GM12873 (cell line): ENCODE results near the gene GRIK4.

Experiments
- CTCF ChIP-seq: IDR thresholded peaks from 2 replicates; pipeline ENCODE4 v1.5.1; 2012; ENCODE audit warnings: low read depth, mild to moderate bottlenecking, moderate library complexity, low read length, control low read depth; ENCODE audit not compliant: insufficient read depth; ENCODE audit errors: missing control alignments

The GRIK4 gene

GRCh38 chr11:120522021-120522420 lies 10.5 kb downstream of the GRIK4 start:
- TF ChIP-seq CTCF, result no peak

GRCh38 chr11:120522736-120523135 lies 11.2 kb downstream of the GRIK4 start:
- no peak for TF ChIP-seq CTCF

DNA sequence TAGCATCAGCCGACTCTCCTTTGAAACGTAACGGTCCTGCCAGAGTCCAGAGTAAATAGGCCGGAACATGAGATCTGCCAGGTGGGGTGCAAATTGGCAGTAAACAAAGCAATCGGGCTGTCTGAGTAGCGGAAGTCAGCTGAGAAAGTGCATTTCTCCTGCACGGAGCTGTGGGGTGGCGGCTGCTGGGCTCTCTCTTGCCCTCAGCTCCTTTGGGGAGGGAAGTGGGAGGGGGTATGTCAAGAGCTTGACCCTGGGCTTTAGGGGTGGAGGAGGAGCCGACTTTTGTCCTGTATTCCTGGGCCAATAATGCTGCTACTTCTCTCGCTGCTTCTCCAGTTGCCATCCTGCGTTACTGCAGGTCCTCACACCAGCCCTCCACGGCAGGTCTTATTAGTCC lies 11.6 kb downstream of the GRIK4 start:
- TF ChIP-seq CTCF, result no peak

GRCh38 chr11:120524536-120525085 lies 13.1 kb downstream of the GRIK4 start:
- no peak for TF ChIP-seq CTCF

DNA sequence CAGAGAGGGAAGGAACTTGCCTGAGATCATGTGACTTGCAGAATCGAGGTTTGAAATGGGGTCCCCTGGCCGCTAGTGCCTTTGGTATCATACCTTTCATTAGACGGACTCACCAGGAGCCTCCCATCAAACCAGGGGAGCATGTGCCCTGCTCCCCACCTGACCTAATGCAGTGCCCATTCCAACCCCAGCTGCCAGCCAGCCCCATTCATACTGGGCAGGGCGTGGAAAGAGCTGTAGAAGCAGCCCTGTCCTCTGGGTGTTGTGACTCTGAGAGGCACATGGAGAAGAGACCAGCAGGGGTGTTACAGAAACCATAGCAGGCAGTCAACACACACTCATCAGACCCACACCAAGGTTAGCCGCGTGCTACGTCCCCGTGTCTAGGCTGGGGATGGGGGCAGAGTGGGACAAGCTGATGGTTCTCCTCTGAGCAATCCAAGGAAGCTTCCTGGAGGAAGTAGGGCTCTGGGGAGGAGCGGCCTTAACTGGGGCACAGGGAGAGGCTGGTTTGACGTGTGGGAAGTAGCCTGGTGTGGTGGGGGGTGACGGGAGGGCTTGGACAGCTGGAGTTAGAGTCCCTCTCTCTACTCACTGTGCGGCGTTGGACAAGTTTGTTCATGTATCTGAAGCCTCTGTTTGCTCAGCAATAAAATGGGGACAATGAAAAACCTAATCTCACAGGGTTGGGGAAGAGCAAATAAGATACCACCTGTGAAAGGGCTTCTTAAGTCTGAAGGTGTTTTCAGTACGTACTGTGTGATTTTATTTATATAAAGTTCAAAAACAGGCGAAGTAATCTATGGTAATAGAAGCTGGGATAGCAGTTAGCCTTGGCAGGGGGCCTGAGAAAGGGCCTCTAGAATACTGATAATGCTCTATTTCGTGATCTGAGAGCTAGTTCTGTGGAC lies 14.0 kb downstream of the GRIK4 start:
- no peak for TF ChIP-seq CTCF

- no peak for TF ChIP-seq CTCF
Observed at GRCh38 chr11:120526241-120526640, 14.7 kb downstream of the GRIK4 start.

GRCh38 chr11:120527111-120527761 lies 15.7 kb downstream of the GRIK4 start:
- TF ChIP-seq CTCF, result no peak
